ENCODE measurements around the gene SLC47A1.

DNA sequence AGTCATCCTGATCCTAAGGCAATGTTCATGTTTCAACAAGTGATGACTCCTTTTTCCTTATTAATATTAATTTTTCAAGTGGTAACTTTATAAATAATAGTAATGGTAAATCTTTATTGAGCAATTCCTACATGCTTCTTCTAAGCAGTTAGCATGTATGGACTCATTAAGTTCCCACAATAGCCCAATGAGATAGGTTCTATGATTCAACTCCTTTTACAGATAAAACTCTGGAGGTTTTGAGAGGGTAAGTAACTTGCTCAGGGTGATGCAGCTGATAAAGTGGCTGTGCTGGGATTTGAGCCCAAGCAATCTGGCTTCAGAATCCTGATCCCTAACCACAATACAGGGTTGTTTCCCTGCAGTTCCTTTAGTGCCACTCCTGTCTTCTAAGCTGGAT lies 25.3 kb downstream of the SLC47A1 start:
- TF ChIP-seq, protein P1, sequence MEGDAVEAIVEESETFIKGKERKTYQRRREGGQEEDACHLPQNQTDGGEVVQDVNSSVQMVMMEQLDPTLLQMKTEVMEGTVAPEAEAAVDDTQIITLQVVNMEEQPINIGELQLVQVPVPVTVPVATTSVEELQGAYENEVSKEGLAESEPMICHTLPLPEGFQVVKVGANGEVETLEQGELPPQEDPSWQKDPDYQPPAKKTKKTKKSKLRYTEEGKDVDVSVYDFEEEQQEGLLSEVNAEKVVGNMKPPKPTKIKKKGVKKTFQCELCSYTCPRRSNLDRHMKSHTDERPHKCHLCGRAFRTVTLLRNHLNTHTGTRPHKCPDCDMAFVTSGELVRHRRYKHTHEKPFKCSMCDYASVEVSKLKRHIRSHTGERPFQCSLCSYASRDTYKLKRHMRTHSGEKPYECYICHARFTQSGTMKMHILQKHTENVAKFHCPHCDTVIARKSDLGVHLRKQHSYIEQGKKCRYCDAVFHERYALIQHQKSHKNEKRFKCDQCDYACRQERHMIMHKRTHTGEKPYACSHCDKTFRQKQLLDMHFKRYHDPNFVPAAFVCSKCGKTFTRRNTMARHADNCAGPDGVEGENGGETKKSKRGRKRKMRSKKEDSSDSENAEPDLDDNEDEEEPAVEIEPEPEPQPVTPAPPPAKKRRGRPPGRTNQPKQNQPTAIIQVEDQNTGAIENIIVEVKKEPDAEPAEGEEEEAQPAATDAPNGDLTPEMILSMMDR (IDR thresholded peaks at IDR 0.05; ENCODE audit: low read depth, low read length): no peak
- no peak for TF ChIP-seq EZH2phosphoT487 (IDR thresholded peaks at IDR 0.05; ENCODE audit: low read depth)
